Breast epithelium (tissue), 4 donors: Measurements from ENCODE around the gene PPP1R26. TPM values are rescaled to one million over a fixed set of nuclear protein-coding genes. Genes with fewer than 3 reads are reported as not detected.
"Not testable (repeated sequence)": the region's sequence is repeated elsewhere in the genome, so short reads cannot be mapped to it uniquely, and the experiment has no call there.

Experiments used
- DNase-seq, 2 donors: peaks; one replicate each; pipeline ENCODE4 v3.0.0-alpha.2; 2019; ENCODE audit warnings: low spot score in 2 of 2
- H3K27ac ChIP-seq, 2 donors: fragments of 200-600 bp; sonication (generic) in 1 of 2; one replicate each; pipeline ENCODE4 v1.5.1; 2016 to 2019; ENCODE audit warnings: mild to moderate bottlenecking in 1 of 2
- H3K27me3 ChIP-seq, 2 donors: fragments of 200-600 bp; sonication (generic) in 1 of 2; one replicate each; pipeline versions ENCODE4 v1.5.1 to v1.6.0; 2017 to 2019; ENCODE audit warnings: control low read depth in 1 of 2, mild to moderate bottlenecking in 1 of 2
- H3K36me3 ChIP-seq: fragments of 200-600 bp; one replicate; pipeline ENCODE4 v1.5.1; 2019
- H3K4me1 ChIP-seq, 2 donors: fragments of 200-600 bp; sonication (generic); one replicate each; pipeline ENCODE4 v1.5.1; 2016 to 2019; ENCODE audit warnings: control low read depth in 1 of 2
- H3K4me3 ChIP-seq, 3 donors: fragments of 200-600 bp; sonication (generic); 1 replicate in 2 of 3; 2 replicates in 1 of 3; pipeline ENCODE4 v1.5.1; 2016 to 2019; ENCODE audit warnings: mild to moderate bottlenecking in 3 of 3, moderate library complexity in 2 of 3
- H3K9me3 ChIP-seq, 2 donors: fragments of 200-600 bp; sonication (generic) in 1 of 2; one replicate each; pipeline ENCODE4 v1.5.1; 2016 to 2019; ENCODE audit warnings: control low read depth in 1 of 2
- CTCF ChIP-seq, 3 donors: fragments of 450-650 bp; IDR thresholded peaks; one replicate each; pipeline ENCODE4 v1.5.1; 2016 to 2017; ENCODE audit warnings: antibody characterized with exemption in 3 of 3, mild to moderate bottlenecking in 3 of 3, moderate library complexity in 3 of 3
- POLR2A ChIP-seq: fragments of 450-650 bp; IDR thresholded peaks from one replicate; pipeline ENCODE4 v1.6.1; 2016; ENCODE audit warnings: antibody characterized with exemption, mild to moderate bottlenecking, moderate library complexity
- POLR2AphosphoS5 ChIP-seq, 3 donors: sonication (generic); formaldehyde crosslinking; IDR thresholded peaks; one replicate each; pipeline ENCODE4 v1.6.1; 2017; ENCODE audit warnings: antibody characterized with exemption in 3 of 3
- intact Hi-C: fragments of 100-400 bp; cut with DNase I; formaldehyde crosslinking; loops from one replicate; pipeline ENCODE4 v1.15.1; 2023; ENCODE audit warnings: low total_unique reads
- total RNA-seq, 3 donors: library from RNA; depleted of rRNA; stranded (reverse); fragments of >200 nt; gene quantifications; one replicate each; pipeline ENCODE4 v1.1.0, GENCODE V29; 2016

PPP1R26 gene
- total RNA-seq, 3 donors from 2014 or later = 13.9 to 18.1 (median 15.1) TPM

GRCh38 chr9:135523521-135524129, 44.0 kb downstream of the PPP1R26 start:
- Histone ChIP-seq H3K4me3 (no peak overlapping the region), H3K9me3 (no peaks in the 10 kb centered on the region), H3K27ac (no peak overlapping the region), H3K36me3 (no peaks in the 10 kb centered on the region), H3K4me1 (no peaks in the 10 kb centered on the region), H3K27me3 (peaks cover 0 to 23% of the 10 kb centered on the region in 2 donors)
- DNase-seq = peak in 1 of 2 donors; percentile 31
- intact Hi-C loops = no loop called here
- TF ChIP-seq CTCF (IDR thresholded peaks at IDR 0.05) (no peak), POLR2AphosphoS5 (IDR thresholded peaks at IDR 0.05) (no peak), POLR2A (no peak)

GRCh38 chr9:135524130-135524861, 44.7 kb downstream of the PPP1R26 start:
- no peak overlapping the region for H3K4me3 ChIP-seq
- no peaks in the 10 kb centered on the region for H3K4me1 ChIP-seq
- no peak overlapping the region for H3K27ac ChIP-seq
- DNase-seq = peak in 1 of 2 donors; percentile 43
- intact Hi-C loops = no loop called here
- peaks cover 0 to 23% of the 10 kb centered on the region in 2 donors for H3K27me3 ChIP-seq
- TF ChIP-seq POLR2A = no peak
- H3K36me3 ChIP-seq = no peaks in the 10 kb centered on the region
- H3K9me3 ChIP-seq = no peaks in the 10 kb centered on the region

GRCh38 chr9:135525241-135526088, 45.9 kb downstream of the PPP1R26 start:
- Histone ChIP-seq H3K9me3 (no peaks in the 10 kb centered on the region), H3K27ac (no peak overlapping the region), H3K4me3 (no peak overlapping the region), H3K27me3 (peaks cover 0 to 23% of the 10 kb centered on the region in 2 donors), H3K4me1 (no peaks in the 10 kb centered on the region), H3K36me3 (no peaks in the 10 kb centered on the region)
- TF ChIP-seq POLR2A = no peak
- peak in 1 of 2 donors; percentile 42 for DNase-seq
- intact Hi-C loops = loop anchor here (5.0 kb wide), 1 partner anchor 213 kb away; no protein-coding TSS in a partner anchor

- H3K9me3 ChIP-seq = no peaks in the 10 kb centered on the region
- H3K27ac ChIP-seq = no peak overlapping the region
- no peaks in the 10 kb centered on the region for H3K36me3 ChIP-seq
- no peaks in the 10 kb centered on the region for H3K4me1 ChIP-seq
- intact Hi-C loops = loop anchor here (5.0 kb wide), 1 partner anchor 214 kb away; no protein-coding TSS in a partner anchor
- TF ChIP-seq CTCF (IDR thresholded peaks at IDR 0.05) (no peak), POLR2AphosphoS5 (IDR thresholded peaks at IDR 0.05) (no peak), POLR2A (no peak)
- peaks cover 0 to 30% of the 10 kb centered on the region in 2 donors for H3K27me3 ChIP-seq
- DNase-seq = peak in 1 of 2 donors; percentile 27
- H3K4me3 ChIP-seq = no peak overlapping the region
Observed at GRCh38 chr9:135526089-135526729, 46.6 kb downstream of the PPP1R26 start.

- Histone ChIP-seq H3K9me3 (no peaks in the 10 kb centered on the region), H3K4me1 (no peaks in the 10 kb centered on the region), H3K27ac (no peak overlapping the region), H3K36me3 (no peaks in the 10 kb centered on the region), H3K27me3 (peaks cover 0 to 34% of the 10 kb centered on the region in 2 donors), H3K4me3 (no peak overlapping the region)
- peak in 1 of 2 donors; percentile 48 for DNase-seq
- intact Hi-C loops = loop anchor here (5.0 kb wide), 1 partner anchor 215 kb away; no protein-coding TSS in a partner anchor
- TF ChIP-seq CTCF (IDR thresholded peaks at IDR 0.05) = no peak
- TF ChIP-seq POLR2A = no peak
- TF ChIP-seq POLR2AphosphoS5 (IDR thresholded peaks at IDR 0.05) = no peak
Observed at GRCh38 chr9:135526730-135527571, 47.4 kb downstream of the PPP1R26 start.

- H3K9me3 ChIP-seq, H3K36me3 ChIP-seq, H3K4me1 ChIP-seq, DNase-seq, H3K4me3 ChIP-seq, H3K27ac ChIP-seq: not testable (repeated sequence)
- intact Hi-C loops = loop anchor here (5.0 kb wide), 1 partner anchor 217 kb away; no protein-coding TSS in a partner anchor
- peaks cover 0 to 26% of the 10 kb centered on the region in 2 donors for H3K27me3 ChIP-seq
Observed at GRCh38 chr9:135528842-135529435, 49.4 kb downstream of the PPP1R26 start.
